ENCODE data around the gene BNC2. TPM values are rescaled to one million over a fixed set of nuclear protein-coding genes. Genes with fewer than 3 reads are reported as not detected.
A peak's percentile ranks its signal among the peaks of the same experiment; 100 is the strongest.

Gene BNC2
- total and polyA plus RNA-seq, 7 donors = 0.23 to 205 (median 117) TPM

DNA sequence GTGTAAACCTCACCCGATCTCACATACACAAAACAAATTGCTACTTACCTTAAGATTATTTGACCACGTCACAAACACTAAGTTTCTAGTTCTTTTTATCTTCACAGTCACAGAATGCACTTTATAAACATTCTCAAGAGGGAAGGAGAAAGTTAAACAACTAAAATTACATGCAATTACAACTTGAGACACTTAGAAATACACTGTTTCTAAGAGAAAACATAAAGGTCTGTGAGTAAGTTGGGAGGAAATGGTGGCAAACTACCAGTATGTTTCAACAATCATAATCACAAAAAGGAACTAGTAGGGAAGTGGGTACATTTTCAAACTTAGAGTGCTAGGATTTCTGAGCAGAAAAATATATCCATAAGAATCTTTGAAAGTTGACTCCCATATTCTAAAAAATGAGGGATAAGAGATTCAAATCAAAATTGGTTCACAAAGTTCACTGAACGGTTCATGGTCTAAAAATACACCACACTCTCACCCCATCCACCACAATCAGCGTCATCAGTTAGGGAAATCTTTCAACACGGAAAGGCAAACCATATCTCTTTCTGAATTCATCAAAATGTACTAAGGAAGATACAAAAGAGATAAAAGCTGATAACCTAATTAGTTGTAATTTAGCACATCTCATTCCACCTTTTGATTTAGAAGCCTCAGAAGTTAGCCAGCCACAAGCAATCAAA, 182.6 kb downstream of the BNC2 start:
- TF ChIP-seq POLR2A (IDR thresholded peaks at IDR 0.05) (no peak), EP300 (IDR thresholded peaks at IDR 0.05) (no peak), POLR2AphosphoS5 (IDR thresholded peaks at IDR 0.05) (no peak)
- TF ChIP-seq, protein P1, sequence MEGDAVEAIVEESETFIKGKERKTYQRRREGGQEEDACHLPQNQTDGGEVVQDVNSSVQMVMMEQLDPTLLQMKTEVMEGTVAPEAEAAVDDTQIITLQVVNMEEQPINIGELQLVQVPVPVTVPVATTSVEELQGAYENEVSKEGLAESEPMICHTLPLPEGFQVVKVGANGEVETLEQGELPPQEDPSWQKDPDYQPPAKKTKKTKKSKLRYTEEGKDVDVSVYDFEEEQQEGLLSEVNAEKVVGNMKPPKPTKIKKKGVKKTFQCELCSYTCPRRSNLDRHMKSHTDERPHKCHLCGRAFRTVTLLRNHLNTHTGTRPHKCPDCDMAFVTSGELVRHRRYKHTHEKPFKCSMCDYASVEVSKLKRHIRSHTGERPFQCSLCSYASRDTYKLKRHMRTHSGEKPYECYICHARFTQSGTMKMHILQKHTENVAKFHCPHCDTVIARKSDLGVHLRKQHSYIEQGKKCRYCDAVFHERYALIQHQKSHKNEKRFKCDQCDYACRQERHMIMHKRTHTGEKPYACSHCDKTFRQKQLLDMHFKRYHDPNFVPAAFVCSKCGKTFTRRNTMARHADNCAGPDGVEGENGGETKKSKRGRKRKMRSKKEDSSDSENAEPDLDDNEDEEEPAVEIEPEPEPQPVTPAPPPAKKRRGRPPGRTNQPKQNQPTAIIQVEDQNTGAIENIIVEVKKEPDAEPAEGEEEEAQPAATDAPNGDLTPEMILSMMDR (IDR thresholded peaks at IDR 0.05) = no peak
- H3K27ac ChIP-seq = peak overlapping the region in 3 of 4 donors; percentile 23 to 61 (median 60)
- intact Hi-C loops (cut with DNase I) = no loop called here
- H3K4me1 ChIP-seq = peaks cover 0 to 43% (median 32%) of the 10 kb centered on the region in 4 donors
- H3K4me3 ChIP-seq = no peak overlapping the region
- WGBS, 2 donors = 82 to 83% methylated on average over 5 of the region's 5 CpGs
- H3K36me3 ChIP-seq = no peaks in the 10 kb centered on the region
- H3K9me3 ChIP-seq = no peaks in the 10 kb centered on the region
- DNase-seq = no peak
- H3K27me3 ChIP-seq = no peaks in the 10 kb centered on the region

- peak overlapping the region in 3 of 4 donors; percentile 37 to 63 (median 57) for H3K27ac ChIP-seq
- peaks cover 0 to 65% (median 48%) of the 10 kb centered on the region in 4 donors for H3K4me1 ChIP-seq
- intact Hi-C loops (cut with DNase I) = no loop called here
Measured at GRCh38 chr9:16683326-16683725, 187.1 kb downstream of the BNC2 start.

GRCh38 chr9:16682273-16682672, 188.2 kb downstream of the BNC2 start:
- TF ChIP-seq EP300 (IDR thresholded peaks at IDR 0.05) (no peak), POLR2A (IDR thresholded peaks at IDR 0.05) (no peak), POLR2AphosphoS5 (IDR thresholded peaks at IDR 0.05) (no peak)
- TF ChIP-seq, protein P1 (IDR thresholded peaks at IDR 0.05) = no peak
- Histone ChIP-seq H3K36me3 (no peaks in the 10 kb centered on the region), H3K27ac (peak overlapping the region in 3 of 4 donors; percentile 37 to 63 (median 57)), H3K27me3 (no peaks in the 10 kb centered on the region), H3K4me3 (no peak overlapping the region), H3K4me1 (peaks cover 0 to 58% (median 41%) of the 10 kb centered on the region in 4 donors), H3K9me3 (no peaks in the 10 kb centered on the region)
- no peak for DNase-seq
- intact Hi-C loops (cut with DNase I) = no loop called here
- WGBS, 2 donors = 83 to 88% methylated on average over 7 of the region's 7 CpGs

More at GRCh38 chr9:16683326-16683725, 187.1 kb downstream of the BNC2 start:
- H3K4me3 ChIP-seq = no peak overlapping the region
- TF ChIP-seq, protein P1 (IDR thresholded peaks at IDR 0.05) = no peak
- TF ChIP-seq POLR2A (IDR thresholded peaks at IDR 0.05) = no peak
- TF ChIP-seq EP300 (IDR thresholded peaks at IDR 0.05) = no peak
- TF ChIP-seq POLR2AphosphoS5 (IDR thresholded peaks at IDR 0.05) = no peak
- no peak for DNase-seq
- WGBS, 2 donors = 84 to 90% methylated on average over 2 of the region's 2 CpGs
- H3K36me3 ChIP-seq = no peaks in the 10 kb centered on the region
- H3K9me3 ChIP-seq = no peaks in the 10 kb centered on the region
- no peaks in the 10 kb centered on the region for H3K27me3 ChIP-seq

DNA sequence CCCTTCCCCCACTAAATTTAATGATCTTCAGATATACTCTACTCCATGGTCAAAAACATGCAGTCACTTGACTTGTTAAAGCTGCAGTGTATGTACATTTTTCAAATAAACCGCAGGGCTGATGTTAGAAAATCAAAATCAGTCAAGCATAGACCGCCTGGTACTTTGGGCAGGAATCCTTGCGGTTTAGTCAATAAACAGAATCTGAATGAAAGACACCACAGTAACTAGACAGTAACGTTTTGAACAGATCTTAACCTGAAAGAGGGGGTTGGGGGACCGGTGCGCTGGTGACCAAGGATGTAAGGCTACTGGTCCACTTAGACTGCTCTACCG, 188.8 kb downstream of the BNC2 start:
- TF ChIP-seq POLR2AphosphoS5 (IDR thresholded peaks at IDR 0.05) = no peak
- TF ChIP-seq, protein P1 (IDR thresholded peaks at IDR 0.05) = no peak
- TF ChIP-seq POLR2A (IDR thresholded peaks at IDR 0.05) = no peak
- no peak for TF ChIP-seq EP300 (IDR thresholded peaks at IDR 0.05)
- Histone ChIP-seq H3K4me1 (peaks cover 0 to 56% (median 41%) of the 10 kb centered on the region in 4 donors), H3K4me3 (no peak overlapping the region), H3K36me3 (no peaks in the 10 kb centered on the region), H3K27ac (peak overlapping the region in 3 of 4 donors; percentile 52 to 63 (median 57)), H3K27me3 (no peaks in the 10 kb centered on the region), H3K9me3 (no peaks in the 10 kb centered on the region)
- DNase-seq = no peak
- 80 to 89% methylated on average over 7 of the region's 7 CpGs for whole genome bisulfite sequencing, 2 donors
- intact Hi-C loops (cut with DNase I) = no loop called here
